VCaP (cell line): ENCODE measurements around the gene PDIA2.

Experiments
- H3K27ac ChIP-seq: fragments of 450-650 bp; 2 replicates; pipeline ENCODE4 v1.5.1; 2017
- TF ChIP-seq, protein P1 (sequence below): fragments of 450-650 bp; conservative IDR thresholded peaks from 2 replicates; pipeline ENCODE4 v1.5.1; 2017; ENCODE audit warnings: mild to moderate bottlenecking, moderate library complexity

PDIA2 gene

DNA sequence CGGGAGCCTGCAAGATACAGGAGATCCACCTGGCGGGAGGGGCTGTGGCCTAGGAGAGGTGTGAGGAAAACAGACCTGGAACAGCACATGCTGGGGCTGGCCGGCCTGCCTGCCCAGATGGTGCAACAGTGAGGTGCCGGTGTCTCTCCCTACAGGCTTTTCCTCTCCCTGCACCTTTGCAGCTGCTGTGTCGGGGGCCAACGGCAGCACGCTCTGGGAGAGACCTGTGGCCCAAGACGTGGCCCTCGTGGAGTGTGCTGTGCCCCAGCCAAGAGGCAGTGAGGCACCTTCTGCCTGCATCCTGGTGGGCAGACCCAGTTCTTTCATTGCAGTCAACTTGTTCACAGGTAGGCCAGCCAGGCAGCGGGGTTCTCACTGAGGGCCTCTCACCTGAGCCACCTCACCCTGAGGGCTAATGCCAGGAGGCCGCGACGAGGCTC is 23.1 kb upstream of the PDIA2 start:
- no peak overlapping the region for H3K27ac ChIP-seq
- TF ChIP-seq, protein P1, sequence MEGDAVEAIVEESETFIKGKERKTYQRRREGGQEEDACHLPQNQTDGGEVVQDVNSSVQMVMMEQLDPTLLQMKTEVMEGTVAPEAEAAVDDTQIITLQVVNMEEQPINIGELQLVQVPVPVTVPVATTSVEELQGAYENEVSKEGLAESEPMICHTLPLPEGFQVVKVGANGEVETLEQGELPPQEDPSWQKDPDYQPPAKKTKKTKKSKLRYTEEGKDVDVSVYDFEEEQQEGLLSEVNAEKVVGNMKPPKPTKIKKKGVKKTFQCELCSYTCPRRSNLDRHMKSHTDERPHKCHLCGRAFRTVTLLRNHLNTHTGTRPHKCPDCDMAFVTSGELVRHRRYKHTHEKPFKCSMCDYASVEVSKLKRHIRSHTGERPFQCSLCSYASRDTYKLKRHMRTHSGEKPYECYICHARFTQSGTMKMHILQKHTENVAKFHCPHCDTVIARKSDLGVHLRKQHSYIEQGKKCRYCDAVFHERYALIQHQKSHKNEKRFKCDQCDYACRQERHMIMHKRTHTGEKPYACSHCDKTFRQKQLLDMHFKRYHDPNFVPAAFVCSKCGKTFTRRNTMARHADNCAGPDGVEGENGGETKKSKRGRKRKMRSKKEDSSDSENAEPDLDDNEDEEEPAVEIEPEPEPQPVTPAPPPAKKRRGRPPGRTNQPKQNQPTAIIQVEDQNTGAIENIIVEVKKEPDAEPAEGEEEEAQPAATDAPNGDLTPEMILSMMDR, result no peak

DNA sequence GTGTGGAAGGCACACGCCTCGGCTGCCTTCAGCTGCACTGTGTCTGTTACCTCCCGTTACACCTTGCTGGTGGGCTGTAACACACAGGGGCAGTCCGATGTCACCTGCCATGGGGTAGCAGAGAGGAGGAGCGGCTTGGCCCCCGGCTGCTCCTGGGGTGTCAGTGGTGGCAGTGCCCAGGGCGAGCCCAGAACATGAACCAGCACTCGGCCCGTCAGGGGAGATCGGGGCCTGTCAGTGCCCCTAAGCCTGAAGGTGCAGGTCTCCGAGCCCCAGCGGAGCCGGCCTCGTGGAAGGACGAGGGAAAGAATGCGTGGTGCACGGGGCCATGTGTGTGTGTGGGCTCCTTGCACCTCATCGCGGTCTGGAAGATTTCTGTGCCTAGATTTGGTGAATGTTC is 22.6 kb upstream of the PDIA2 start:
- no peak overlapping the region for H3K27ac ChIP-seq
- TF ChIP-seq, protein P1, result no peak

- H3K27ac ChIP-seq, result no peak overlapping the region
- TF ChIP-seq, protein P1, result no peak
These were observed 21.8 kb upstream of the PDIA2 start for GRCh38 chr16:261031-261691.

- no peak overlapping the region for H3K27ac ChIP-seq
- TF ChIP-seq, protein P1, result no peak
These were observed 20.7 kb upstream of the PDIA2 start for GRCh38 chr16:262121-262745.

DNA sequence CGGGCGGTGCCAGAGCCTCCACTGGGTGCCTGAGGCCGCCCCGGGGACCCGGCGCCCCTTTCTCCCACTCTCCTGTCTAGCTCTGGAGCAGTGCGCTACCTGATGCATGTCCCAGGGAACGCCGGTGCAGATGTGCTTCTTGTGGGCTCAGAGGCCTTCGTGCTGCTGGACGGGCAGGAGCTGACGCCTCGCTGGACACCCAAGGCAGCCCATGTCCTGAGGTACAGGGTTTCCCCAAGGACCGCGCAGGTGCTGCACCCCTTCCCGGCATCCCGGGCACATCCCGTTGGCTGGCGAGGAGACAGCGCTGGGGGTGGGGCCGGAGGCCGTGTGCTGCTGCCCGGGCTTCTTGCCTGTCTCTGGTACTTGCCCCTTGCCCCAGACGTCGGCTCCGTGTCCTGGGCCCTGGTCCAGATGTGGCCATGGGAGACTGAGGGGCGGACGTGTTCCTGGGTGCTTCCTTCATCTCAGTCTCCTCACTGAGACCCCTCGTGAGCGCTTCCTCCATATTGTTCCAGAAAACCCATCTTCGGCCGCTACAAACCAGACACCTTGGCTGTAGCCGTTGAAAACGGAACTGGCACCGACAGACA is 19.7 kb upstream of the PDIA2 start:
- TF ChIP-seq, protein P1, result no peak
- H3K27ac ChIP-seq, result no peak overlapping the region

DNA sequence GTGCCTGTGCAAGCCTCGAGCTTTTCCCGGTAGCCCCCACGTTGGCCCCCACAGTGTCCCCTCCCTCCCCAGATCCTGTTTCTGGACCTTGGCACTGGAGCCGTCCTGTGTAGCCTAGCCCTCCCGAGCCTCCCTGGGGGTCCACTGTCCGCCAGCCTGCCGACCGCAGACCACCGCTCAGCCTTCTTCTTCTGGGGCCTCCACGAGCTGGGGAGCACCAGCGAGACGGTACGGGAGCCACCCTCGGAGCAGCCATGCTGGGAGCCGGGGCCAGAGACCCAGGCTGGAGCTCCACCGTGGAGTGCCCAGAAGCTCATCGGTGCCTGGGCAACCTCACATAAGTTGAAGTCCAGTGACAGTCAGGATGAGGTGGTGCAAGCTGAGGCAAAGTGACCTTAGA is 19.0 kb upstream of the PDIA2 start:
- TF ChIP-seq, protein P1, result no peak
- H3K27ac ChIP-seq, result no peak overlapping the region

DNA sequence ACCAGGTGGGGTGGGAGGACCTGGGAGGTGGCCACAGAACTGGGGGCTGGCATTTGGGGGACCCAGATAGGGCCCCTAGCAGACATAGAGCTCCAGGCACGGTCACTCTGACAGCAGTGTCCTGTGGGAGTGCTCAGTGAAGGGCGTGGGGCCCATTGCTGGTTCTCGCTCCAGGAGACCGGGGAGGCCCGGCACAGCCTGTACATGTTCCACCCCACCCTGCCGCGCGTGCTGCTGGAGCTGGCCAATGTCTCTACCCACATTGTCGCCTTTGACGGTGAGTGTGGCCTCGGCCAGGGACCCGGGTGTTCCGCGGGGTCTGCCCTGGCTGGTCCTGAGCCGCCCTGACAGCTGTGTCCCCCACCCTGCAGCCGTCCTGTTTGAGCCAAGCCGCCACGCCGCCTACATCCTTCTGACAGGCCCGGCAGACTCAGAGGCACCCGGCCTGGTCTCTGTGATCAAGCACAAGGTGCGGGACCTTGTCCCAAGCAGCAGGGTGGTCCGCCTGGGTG is 18.5 kb upstream of the PDIA2 start:
- no peak overlapping the region for H3K27ac ChIP-seq
- TF ChIP-seq, protein P1, result no peak
